Astrocyte of the hippocampus (primary cell): ENCODE data around the gene SPACA5.
"Not testable (repeated sequence)": the region's sequence is repeated elsewhere in the genome, so short reads cannot be mapped to it uniquely, and the experiment has no call there.

Source experiments
- DNase-seq: peaks from one replicate; pipeline ENCODE4 v3.0.0; 2011; ENCODE audit warnings: low read depth, low spot score

The SPACA5 gene

DNA sequence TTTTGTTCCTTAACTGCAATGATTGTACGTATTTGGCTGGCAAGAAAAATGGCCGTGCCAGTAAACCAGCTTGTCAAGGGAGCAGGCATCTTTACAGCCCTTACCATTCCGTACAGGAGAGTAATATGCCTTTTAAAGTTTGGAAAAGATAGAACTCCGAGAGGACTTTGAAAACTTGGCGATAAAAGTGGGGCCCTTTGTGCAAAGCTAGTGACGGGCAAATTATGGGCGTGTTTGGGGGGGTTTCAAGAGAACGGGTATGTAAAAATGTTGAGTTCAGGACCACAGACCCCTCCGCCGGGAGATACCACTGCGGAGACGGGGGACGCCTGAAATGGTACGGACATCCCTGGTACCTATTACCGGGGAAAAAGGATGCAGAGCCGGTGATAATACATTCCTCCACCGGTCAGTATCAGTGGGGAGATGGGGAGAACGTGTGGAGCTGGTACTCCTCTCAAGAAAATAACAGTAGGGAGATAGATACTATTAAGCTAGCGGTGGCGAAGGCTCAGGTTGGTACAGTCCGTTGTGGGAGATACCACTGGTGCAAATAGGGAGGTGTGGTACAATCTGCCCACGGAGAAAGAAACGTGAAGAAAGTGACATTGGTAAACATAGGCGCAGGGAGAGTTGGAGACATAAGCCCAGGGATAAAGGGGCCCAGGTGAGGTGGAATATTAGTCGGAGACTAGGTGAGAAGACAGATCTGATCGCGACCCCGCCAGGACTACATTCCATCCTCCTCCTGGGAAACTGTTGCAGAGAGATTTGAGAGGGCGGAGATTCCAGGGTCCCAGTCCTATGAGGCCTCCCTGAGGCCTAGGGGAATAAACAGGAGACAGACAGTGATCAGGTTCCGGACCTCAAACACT, 14.5 kb downstream of the SPACA5 start:
- peak; percentile 90 for DNase-seq

DNA sequence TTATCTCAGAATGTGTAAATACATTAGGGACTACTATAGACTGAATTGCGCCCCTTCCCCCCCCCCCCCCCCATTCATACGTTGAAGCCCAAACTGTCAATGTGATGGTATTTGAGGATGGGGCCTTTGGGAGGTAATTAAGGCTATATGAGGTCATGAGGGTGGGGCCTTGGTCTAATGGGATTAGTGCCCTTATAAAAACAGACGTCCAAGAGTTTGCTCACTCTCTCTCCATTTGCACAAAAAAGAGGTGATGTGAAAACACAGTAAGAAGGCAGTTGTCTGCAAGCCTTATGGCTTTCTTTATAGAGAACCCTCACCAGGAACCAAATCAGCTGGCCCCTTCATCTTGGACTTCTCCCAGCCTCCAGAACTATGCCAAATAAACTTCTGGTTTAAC, 15.3 kb downstream of the SPACA5 start:
- DNase-seq, result no peak

DNA sequence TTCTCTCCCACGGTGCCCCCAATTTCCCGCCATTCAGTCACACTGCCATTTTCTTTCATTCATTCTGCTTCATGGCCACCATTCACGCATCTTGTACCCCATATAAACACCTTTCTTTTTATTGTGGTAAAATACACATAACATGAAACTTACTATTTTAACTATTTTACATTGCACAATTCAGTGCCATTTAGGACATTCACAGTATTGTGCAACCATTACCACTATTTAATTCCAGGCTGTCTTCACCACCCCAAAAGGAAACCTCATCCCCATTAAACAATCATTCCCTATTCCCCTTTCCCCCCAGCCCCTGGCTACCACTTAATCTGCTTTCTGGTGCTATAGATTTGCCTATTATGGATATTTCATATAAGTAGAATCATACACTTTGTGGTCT, 15.9 kb downstream of the SPACA5 start:
- no peak for DNase-seq

DNA sequence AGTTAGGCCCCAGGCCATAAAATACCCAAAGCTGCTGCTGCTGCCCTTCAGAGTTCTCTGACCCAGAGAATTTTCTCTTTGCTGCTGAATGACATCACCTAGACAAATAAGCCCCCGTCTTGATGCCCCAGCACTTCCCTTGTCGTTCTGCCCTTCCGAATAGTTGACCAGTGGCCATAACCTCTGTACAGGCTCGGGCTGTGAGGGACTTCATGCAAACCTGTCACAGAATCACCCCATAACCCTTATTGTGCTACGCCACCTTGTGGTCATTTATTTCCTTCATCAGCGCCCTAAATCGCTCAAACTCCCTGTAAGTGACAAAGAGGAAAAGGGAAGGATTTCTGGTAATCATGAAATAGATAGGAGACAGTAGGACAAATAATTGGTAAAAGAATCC, 18.8 kb downstream of the SPACA5 start:
- peak; percentile 67 for DNase-seq

DNA sequence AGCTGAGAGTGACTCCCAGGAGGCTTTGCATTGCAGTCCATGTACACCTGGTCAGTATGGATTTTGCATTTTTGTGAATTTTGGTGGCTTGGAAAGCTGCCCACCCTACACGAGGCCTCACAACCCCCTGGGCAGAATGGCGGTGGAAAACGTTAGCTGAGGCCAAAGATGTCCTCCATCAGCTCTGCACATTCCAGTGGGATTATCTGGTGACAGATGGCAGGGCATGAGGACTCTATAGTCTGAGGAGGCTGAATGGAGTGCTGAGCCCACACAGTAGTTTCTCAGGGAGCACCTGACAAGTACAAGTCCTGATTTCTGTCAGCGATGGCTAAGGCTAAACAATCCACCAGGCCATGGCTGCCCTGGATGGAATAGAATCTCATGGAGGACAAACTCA, 20.8 kb downstream of the SPACA5 start:
- DNase-seq, result not testable (repeated sequence)

DNA sequence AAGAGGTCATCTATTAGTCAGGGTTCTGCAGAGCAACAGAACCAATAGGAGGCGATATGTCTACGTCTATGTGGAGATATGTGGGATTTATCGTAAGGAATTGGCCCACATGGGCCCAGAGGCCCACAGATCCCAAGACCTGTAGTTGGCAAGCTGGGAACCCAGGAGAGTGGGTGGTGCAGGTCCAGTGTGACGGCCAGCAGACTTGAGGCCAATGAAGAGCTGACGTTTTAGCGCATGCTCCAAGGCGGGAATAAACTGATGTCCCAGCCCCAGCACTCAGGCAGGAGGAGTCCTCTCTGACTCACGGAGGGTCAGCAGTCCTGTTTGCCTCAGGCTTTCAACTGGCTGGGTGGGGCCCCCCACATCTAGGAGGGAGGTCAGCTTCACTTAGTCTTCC, 21.3 kb downstream of the SPACA5 start:
- DNase-seq, result no peak

DNA sequence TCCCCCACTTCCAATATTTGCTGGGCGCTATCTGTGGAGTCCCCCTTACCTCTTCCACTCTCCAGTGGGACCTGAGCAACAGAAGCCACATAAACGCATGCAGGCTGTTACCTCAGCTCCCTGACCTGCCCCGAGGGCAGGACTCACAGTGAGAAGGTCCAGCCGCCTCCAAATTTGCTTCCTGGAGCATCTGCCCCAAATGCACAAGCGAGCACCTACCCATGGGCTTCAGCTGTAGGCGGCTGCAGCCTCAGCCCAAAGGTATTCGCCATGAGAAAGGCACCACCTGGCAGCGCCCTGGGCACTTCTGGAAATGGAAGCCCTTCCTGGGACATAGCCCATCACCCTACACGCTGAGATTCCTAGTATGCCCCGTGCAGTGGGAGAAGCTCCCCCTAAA, 23.4 kb downstream of the SPACA5 start:
- DNase-seq, result no peak

DNA sequence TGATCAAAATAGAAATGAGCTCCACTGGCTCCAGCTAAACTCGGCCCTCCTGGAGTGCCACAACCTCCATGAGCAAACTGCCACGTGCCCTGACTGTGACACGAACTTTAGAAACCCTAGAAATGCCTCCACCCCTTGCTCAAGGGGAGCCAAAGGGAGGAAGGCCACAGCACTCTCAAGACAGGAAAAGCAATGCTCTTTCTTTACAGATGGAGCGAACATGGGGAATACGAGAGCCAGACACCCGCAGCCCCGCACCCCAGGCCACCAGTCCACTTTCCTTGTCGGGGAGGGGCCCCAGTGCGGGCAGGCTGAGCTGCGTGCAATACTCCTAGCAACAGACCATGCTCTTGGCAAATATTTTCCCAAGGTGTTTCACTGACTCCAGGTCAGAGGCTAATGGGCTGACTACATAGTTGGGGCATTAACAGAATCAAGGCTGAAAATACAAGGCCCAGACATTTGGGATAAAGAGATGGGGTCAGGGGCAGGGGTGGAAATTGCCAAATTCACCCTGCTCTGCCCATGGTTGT, 23.9 kb downstream of the SPACA5 start:
- not testable (repeated sequence) for DNase-seq

DNA sequence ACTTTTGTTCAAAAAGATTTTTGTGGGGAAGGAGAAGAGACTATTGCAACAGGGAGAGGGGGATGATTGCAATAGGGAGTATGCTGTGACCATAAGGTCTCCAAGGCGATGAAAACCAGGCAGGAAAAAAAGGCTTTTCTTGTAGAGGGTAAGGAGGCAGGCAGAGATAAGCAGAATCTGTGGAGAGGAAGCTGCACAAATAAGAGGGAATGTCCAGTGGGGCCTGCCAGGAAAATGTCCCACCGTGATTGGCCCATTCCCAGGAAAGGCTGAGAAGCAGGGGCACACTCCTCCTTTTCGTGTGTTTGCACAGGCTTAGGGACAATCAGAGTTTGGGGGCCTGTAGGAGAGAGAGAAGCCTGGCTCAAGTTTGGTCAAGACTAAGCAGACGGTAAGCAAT, 29.1 kb downstream of the SPACA5 start:
- no peak for DNase-seq

DNA sequence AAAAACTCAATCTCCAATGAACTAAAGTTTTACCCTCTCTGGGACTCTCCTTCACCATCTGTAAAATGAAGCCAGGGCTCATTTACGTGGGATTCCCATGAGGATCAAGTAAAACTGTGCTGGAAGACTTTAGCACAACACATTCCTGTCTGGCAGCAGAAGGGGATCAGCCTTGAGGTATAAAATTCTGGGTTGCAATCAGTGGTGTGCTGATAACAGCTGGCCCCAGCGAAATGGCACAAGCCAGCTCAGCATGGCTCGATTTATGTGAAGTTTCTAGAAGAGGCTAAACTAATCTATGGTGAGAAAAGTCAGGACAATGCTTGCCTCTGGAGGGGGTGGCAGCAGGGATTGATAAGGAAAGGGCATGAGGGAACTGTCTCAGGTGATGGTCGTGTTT, 36.3 kb downstream of the SPACA5 start:
- DNase-seq, result no peak

DNA sequence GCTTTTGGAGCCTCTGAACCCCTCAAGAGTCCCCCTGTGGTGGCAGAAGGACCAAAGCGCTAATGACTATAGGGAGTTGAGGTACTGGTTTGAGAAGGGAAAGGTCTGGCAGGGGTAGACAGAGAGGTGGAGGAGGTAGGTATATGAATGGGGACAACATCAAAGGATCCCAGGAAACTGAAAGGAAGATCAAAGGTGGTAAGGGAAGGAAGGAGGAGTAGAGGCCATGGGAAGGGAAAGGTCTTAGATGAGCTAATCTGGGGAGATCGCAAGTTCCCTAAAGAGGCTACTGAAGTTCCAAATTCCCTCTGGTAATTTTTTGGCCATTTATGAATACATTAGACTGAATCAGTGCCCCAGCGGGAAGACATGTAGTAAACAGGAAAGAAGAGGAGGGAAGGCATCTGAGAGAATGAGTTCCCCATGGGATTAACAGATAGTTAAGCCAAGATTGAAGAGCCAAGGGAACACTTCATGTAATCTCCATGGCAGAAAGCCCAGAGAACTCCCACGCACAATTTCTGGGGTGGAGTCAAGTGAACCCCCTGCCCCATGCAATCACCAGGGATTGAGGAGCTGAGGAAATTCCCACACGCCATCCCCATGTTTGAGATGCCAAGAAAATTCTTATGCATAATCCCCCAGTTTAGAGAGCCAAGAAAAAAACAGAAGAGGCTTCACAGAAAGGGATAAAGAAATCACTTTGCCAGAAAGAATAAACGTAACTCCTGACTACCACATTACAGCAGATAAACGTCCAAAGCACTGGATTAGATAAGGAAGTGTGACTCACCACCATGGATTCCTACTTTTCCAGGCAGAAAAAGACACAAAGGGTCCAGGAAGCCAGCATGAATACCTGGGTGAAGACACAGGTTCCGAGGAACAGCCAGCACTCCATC, 38.9 kb downstream of the SPACA5 start:
- peak; percentile 68 for DNase-seq

DNA sequence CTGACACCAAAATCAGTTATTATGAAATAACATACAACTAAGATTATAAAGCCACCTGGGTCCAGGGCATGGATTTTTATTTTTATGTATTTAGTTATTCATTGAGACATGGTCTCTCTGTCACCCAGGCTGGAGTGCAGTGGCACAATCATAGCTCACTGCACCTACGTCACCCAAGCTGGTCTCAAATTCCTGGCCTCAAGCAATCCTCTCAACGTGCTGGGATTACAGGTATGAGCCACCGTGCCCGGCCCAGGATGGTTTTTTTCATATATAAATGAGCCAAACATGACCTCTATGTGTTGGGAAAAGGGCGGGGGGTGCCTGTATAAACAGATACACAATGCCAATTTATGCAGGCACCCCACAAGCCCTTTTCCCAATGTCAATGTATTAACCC, 40.1 kb downstream of the SPACA5 start:
- no peak for DNase-seq

DNA sequence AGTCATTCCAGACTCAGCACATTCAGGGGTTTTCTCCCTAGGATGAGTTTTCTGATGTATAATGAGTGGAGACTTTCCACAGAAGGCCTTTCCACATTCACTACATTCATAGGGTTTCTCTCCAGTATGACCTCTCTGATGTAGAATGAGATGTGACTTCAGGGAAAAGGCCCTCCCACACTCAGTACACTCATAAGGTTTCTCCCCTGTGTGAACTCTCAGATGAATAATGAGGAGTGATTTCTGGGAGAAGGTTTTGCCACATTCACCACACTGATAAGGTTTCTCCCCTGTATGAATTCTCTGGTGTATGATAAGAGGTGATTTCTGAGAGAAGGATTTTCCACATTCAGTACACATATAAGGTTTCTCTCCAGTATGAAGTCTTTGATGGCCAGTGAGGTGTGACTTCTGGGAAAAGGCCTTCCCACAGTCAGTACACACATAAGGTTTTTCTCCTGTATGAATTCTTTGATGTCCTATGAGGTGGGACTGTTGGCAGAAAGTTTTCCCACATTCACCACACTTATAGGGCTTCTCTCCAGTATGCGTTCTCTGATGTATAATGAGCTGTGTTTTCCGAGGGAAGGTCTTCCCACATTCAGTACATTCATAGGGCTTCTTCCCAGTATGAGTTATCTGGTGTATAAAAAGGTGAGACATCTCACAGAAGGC, 52.0 kb downstream of the SPACA5 start:
- no peak for DNase-seq

DNA sequence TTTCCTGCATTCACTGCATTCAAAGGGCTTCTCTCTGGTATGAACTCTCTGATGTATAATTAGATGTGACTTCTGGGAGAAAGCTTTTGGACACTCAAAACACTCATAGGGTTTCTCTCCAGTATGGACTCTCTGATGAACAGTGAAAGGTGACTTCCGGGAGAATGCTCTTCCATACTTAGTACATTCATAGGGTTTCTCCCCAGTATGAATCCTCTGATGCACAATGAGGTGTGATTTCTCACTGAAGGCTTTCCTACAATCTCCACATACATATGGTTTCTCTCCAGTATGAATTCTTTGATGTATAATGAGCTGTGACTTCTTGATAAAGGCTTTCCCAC, 52.5 kb downstream of the SPACA5 start:
- DNase-seq, result no peak
